ENCODE results near the gene HEBP1. TPM values are rescaled to one million over a fixed set of nuclear protein-coding genes. Genes with fewer than 3 reads are reported as not detected.
A peak's percentile ranks its signal among the peaks of the same experiment; 100 is the strongest.

HEBP1 gene
- total RNA-seq, 1 donor from 2014 or later = 7.4 TPM

DNA sequence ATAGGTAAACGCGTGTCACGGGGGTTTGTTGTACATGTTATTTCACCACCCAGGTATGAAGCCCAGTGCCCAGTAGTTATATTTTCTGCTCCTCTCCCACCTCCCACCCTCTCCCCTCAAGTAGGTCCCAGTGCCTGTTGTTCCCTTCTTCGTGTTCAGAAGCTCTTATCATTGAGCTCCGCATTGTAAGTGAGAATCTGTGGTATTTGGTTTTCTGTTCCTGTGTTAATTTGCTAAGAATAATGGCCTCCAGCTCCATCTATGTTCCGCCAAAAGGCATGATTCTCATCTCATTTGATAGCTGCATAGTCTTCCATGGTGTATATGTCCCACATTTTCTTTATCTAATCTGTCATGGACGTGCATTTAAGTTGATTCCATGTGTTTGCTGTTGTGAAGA, 41.2 kb downstream of the HEBP1 start:
- Histone ChIP-seq H3K27me3 (no peaks in the 10 kb centered on the region), H3F3A (ENCODE audit: low read depth) (no peaks in the 10 kb centered on the region), H3K4me3 (no peak overlapping the region), H3K9ac (no peak overlapping the region), H3K4me1 (no peaks in the 10 kb centered on the region), H3K79me2 (ENCODE audit: low read depth) (no peaks in the 10 kb centered on the region), H3K27ac (no peak overlapping the region), H3K4me2 (no peak overlapping the region), H2AFZ (replicated peaks) (no peak overlapping the region), H3K36me3 (no peaks in the 10 kb centered on the region), H3K9me3 (ENCODE audit: low read depth) (no peaks in the 10 kb centered on the region), H4K20me1 (ENCODE audit: low read depth) (no peaks in the 10 kb centered on the region)
- H3K4me1 Mint-ChIP-seq = peaks cover 9% of the 10 kb centered on the region
- no peak overlapping the region for H3K27ac Mint-ChIP-seq
- no peaks in the 10 kb centered on the region for H3K9me3 Mint-ChIP-seq
- DNase-seq (ENCODE audit: low spot score) = no peak
- no peaks in the 10 kb centered on the region for H3K36me3 Mint-ChIP-seq
- no peaks in the 10 kb centered on the region for H3K27me3 Mint-ChIP-seq (ENCODE audit: insufficient read depth, low read depth)
- H3K4me3 Mint-ChIP-seq = no peak overlapping the region
- TF ChIP-seq EZH2 (IDR thresholded peaks at IDR 0.05) (no peak), EZH2phosphoT487 (IDR thresholded peaks at IDR 0.05) (no peak)
- TF ChIP-seq, protein P1, sequence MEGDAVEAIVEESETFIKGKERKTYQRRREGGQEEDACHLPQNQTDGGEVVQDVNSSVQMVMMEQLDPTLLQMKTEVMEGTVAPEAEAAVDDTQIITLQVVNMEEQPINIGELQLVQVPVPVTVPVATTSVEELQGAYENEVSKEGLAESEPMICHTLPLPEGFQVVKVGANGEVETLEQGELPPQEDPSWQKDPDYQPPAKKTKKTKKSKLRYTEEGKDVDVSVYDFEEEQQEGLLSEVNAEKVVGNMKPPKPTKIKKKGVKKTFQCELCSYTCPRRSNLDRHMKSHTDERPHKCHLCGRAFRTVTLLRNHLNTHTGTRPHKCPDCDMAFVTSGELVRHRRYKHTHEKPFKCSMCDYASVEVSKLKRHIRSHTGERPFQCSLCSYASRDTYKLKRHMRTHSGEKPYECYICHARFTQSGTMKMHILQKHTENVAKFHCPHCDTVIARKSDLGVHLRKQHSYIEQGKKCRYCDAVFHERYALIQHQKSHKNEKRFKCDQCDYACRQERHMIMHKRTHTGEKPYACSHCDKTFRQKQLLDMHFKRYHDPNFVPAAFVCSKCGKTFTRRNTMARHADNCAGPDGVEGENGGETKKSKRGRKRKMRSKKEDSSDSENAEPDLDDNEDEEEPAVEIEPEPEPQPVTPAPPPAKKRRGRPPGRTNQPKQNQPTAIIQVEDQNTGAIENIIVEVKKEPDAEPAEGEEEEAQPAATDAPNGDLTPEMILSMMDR (IDR thresholded peaks at IDR 0.05) = no peak

DNA sequence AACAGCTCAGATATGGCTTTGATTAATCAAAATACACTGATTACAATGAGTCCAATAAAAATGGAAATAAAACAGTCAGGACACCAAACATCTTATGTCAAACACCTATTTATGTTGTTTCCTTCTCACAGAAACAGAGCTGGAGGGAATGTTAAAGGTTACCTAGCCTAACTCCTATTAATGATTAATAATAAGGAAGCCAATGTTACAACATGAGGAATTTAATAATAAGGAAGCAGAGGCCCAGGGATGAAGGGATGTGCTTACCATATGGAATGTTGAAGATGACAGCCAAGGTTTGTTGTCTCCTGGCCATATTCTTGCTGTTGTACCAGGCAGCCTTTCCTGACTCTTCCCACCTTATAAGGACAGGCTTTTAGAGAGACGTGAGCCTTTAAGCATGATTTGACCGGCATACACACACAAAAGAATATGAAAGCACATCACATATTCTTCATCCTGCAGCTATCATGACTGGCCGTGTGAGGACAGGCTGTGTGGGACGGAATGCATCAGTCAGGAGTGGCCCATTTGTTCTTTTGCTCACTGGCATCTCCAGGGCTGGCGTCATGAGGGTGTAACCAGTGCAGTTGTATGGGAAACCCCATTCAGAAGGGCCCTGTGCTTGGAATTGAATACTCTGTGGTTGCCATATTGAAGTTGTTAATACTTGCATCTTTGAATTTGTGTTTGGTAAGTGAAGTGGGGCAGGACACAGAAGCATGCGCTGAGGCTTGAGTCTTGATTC, 45.0 kb downstream of the HEBP1 start:
- Histone ChIP-seq H3K27me3 (no peaks in the 10 kb centered on the region), H3K9me3 (ENCODE audit: low read depth) (no peaks in the 10 kb centered on the region), H3K79me2 (ENCODE audit: low read depth) (no peaks in the 10 kb centered on the region), H3K36me3 (no peaks in the 10 kb centered on the region), H3K27ac (no peak overlapping the region), H3F3A (ENCODE audit: low read depth) (no peaks in the 10 kb centered on the region), H3K4me3 (no peak overlapping the region), H3K4me1 (no peaks in the 10 kb centered on the region), H3K9ac (no peak overlapping the region), H2AFZ (replicated peaks) (no peak overlapping the region), H4K20me1 (ENCODE audit: low read depth) (no peaks in the 10 kb centered on the region), H3K4me2 (no peak overlapping the region)
- Mint-ChIP-seq H3K27ac (no peak overlapping the region), H3K36me3 (no peaks in the 10 kb centered on the region), H3K27me3 (ENCODE audit: insufficient read depth, low read depth) (peaks cover 4% of the 10 kb centered on the region), H3K4me1 (peaks cover 4% of the 10 kb centered on the region), H3K9me3 (peaks cover 2% of the 10 kb centered on the region), H3K4me3 (peak overlapping the region; percentile 18)
- no peak for DNase-seq (ENCODE audit: low spot score)
- no peak for TF ChIP-seq EZH2phosphoT487 (IDR thresholded peaks at IDR 0.05)
- TF ChIP-seq EZH2 (IDR thresholded peaks at IDR 0.05) = no peak
- TF ChIP-seq, protein P1 (IDR thresholded peaks at IDR 0.05) = no peak

DNA sequence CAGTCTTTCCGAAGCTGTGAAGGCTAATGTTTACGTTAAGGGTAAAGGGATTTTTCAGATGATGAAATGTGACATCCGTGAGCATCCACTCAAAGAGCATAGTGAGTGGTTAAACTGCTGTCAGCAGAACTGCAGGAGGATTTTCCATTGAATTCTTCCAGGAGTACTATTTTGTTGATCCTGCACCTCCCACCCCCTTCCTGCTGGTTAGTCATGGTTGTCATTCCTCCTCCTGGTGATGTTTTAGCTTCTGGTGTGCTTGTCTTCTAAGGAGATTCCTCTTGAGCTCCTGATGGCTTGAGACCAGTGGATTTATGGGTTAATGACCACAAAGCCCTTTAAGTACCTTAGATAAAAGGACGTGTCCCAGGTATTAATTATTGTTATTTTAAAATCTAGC, 45.7 kb downstream of the HEBP1 start:
- TF ChIP-seq, protein P1 (IDR thresholded peaks at IDR 0.05) = no peak
- TF ChIP-seq EZH2phosphoT487 (IDR thresholded peaks at IDR 0.05) (no peak), EZH2 (IDR thresholded peaks at IDR 0.05) (no peak)
- no peak overlapping the region for H3K4me3 ChIP-seq
- no peak overlapping the region for H3K27ac Mint-ChIP-seq
- H3K4me2 ChIP-seq = no peak overlapping the region
- H3K36me3 Mint-ChIP-seq = no peaks in the 10 kb centered on the region
- H3K79me2 ChIP-seq (ENCODE audit: low read depth) = no peaks in the 10 kb centered on the region
- H3K9me3 Mint-ChIP-seq = peaks cover 2% of the 10 kb centered on the region
- peaks cover 4% of the 10 kb centered on the region for H3K4me1 Mint-ChIP-seq
- no peaks in the 10 kb centered on the region for H3K36me3 ChIP-seq
- H3K27me3 Mint-ChIP-seq (ENCODE audit: insufficient read depth, low read depth) = peaks cover 4% of the 10 kb centered on the region
- no peaks in the 10 kb centered on the region for H3K27me3 ChIP-seq
- no peak overlapping the region for H3K9ac ChIP-seq
- H4K20me1 ChIP-seq (ENCODE audit: low read depth) = no peaks in the 10 kb centered on the region
- no peak overlapping the region for H2AFZ ChIP-seq (replicated peaks)
- H3K9me3 ChIP-seq (ENCODE audit: low read depth) = no peaks in the 10 kb centered on the region
- H3K4me3 Mint-ChIP-seq = no peak overlapping the region
- no peak overlapping the region for H3K27ac ChIP-seq
- no peak for DNase-seq (ENCODE audit: low spot score)
- H3F3A ChIP-seq (ENCODE audit: low read depth) = no peaks in the 10 kb centered on the region
- H3K4me1 ChIP-seq = no peaks in the 10 kb centered on the region
